ENCODE data around the gene NEMP2.

DNA sequence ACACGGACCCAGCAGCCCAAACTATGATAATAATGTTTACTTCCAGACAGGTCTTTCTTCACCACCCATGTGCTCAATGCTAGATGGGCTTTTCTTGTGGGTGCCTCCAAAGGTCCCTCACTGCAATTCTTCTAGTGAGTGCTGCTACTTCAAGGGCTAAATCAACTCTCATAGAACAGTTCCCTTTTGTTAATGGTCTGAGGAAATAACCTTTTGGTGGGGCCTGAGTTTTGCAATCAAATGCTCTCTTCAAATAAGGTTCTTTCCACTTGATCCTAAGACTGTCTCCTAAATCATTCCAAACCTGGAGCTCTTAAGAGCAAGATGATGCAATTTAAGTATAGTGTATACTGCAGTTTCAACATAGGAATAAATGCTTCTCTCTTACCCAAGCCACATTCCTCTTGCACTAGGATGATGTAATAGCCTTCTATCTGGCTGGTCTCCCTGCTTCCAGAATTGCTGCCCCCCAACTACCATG, 6.0 kb downstream of the NEMP2 start:
- TF ChIP-seq, protein P1, sequence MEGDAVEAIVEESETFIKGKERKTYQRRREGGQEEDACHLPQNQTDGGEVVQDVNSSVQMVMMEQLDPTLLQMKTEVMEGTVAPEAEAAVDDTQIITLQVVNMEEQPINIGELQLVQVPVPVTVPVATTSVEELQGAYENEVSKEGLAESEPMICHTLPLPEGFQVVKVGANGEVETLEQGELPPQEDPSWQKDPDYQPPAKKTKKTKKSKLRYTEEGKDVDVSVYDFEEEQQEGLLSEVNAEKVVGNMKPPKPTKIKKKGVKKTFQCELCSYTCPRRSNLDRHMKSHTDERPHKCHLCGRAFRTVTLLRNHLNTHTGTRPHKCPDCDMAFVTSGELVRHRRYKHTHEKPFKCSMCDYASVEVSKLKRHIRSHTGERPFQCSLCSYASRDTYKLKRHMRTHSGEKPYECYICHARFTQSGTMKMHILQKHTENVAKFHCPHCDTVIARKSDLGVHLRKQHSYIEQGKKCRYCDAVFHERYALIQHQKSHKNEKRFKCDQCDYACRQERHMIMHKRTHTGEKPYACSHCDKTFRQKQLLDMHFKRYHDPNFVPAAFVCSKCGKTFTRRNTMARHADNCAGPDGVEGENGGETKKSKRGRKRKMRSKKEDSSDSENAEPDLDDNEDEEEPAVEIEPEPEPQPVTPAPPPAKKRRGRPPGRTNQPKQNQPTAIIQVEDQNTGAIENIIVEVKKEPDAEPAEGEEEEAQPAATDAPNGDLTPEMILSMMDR (IDR thresholded peaks at IDR 0.05 in 8 of 11, conservative IDR thresholded peaks at IDR 0.05 in 3 of 11) = no peak
- TF ChIP-seq POLR2A (IDR thresholded peaks at IDR 0.05) (no peak), POLR2AphosphoS5 (IDR thresholded peaks at IDR 0.05) (no peak)

All from spleen (tissue), 7 donors.